AG10803 (cell line): ENCODE measurements around the gene CELA2B.
"Not testable (repeated sequence)": the region's sequence is repeated elsewhere in the genome, so short reads cannot be mapped to it uniquely, and the experiment has no call there.

Experiments used
- DNase-seq: peaks from one replicate; pipeline ENCODE4 v3.0.0; 2010; ENCODE audit warnings: low read depth
- H3K4me3 ChIP-seq: 2 replicates; pipeline ENCODE4 v1.5.1; 2011; ENCODE audit warnings: mild to moderate bottlenecking, low read length, control low read depth
- CTCF ChIP-seq: conservative IDR thresholded peaks from 2 replicates; pipeline ENCODE4 v1.5.1; 2011; ENCODE audit warnings: mild to moderate bottlenecking, low read length, control low read depth, inconsistent platforms

The CELA2B gene

DNA sequence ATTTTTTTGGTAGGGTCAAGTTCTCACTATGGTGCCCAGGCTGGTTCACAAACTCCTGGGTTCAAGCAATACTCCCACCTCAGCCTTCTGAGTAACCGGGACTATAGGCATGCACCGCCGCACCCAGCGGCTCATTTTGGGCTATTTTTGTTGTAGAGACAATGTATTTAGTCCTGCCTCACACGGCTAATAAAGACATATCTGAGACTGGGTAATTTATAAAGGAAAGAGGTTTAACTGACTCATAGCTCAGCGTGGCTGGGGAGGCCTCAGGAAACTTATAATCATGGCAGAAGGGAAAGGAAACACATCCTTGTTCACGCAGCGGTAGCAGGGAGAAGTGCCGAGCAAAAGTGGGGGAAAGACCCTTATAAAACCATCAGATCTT lies 15.2 kb upstream of the CELA2B start:
- DNase-seq, result no peak
- TF ChIP-seq CTCF, result no peak
- H3K4me3 ChIP-seq, result no peak overlapping the region

DNA sequence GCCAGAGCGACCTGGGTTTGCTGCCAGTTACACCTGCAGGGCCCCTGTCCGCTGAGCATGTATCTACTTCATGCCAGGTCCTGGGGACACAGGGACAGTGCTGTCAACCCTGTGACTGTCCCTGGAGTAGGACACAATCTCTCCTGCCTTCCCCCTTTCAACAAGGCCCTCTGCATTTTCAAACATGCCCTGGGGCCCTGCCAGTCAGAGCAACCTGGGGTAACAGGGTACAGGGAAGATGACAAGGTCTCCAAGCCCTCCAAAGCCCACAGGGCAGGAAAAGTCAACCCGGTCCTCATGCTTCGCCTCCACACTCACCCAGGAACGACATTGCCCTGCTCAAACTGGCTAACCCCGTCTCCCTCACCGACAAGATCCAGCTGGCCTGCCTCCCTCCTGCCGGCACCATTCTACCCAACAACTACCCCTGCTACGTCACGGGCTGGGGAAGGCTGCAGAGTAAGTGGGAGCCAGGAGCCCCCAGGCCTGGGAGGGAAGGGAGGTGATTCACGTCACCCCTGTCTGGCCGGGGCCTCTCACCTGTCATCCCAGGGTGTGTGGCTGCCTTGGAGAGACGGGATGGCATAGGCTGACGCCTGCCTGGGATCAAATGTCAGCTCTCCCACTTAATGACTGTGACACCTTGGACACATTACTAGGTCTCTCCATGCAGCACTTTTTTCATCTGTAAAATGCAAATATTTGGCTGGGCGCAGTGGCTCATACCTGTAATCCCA lies 12.7 kb upstream of the CELA2B start:
- not testable (repeated sequence) for H3K4me3 ChIP-seq, DNase-seq

DNA sequence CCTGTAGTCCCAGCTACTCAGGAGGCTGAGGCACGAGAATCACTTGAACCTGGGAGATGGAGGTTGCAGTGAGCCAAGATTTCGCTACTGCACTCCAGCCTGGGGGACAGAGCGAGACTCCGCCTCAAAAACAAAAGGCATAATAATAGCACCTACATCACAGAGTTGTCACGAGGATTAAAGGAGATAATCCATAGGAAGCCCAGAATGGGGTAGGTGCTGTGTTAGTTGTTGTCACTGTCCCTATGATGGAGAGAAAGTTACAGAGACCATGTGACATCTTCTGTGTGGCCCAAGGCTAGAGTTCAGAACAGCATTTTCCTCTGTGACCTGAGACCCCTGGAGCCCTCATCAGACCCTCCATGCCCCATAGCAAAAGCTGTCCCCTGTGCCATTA lies 12.0 kb upstream of the CELA2B start:
- DNase-seq, H3K4me3 ChIP-seq: not testable (repeated sequence)

- TF ChIP-seq CTCF, result no peak
- no peak overlapping the region for H3K4me3 ChIP-seq
- no peak for DNase-seq
Measured at GRCh38 chr1:15465674-15466073, 10.2 kb upstream of the CELA2B start.

DNA sequence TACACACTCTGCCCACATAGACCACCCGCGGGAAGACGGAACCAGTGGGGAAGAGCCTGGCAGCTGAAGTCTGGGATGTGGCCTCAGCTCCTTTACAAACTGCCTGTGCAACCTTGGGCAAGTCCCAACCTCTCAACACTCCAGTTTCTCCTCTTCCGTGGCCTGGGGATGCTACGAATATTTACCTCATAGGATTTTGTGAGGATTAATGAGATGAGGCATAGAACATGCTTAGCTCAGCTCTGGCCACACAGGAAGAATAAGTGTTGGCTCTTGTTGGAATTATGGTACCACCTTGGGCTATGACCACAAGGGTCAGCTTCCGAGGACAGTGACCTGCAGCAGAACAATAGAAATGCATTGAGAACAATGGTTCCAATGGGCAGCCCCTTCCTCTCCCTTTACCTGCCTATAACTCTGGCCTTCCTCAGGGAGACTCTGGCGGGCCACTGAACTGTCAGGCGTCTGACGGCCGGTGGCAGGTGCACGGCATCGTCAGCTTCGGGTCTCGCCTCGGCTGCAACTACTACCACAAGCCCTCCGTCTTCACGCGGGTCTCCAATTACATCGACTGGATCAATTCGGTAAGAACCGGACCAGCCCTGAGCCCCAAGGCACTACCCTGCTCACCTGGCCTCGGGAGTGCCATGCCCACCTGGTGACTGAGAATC lies 8.8 kb upstream of the CELA2B start:
- not testable (repeated sequence) for H3K4me3 ChIP-seq, DNase-seq

DNA sequence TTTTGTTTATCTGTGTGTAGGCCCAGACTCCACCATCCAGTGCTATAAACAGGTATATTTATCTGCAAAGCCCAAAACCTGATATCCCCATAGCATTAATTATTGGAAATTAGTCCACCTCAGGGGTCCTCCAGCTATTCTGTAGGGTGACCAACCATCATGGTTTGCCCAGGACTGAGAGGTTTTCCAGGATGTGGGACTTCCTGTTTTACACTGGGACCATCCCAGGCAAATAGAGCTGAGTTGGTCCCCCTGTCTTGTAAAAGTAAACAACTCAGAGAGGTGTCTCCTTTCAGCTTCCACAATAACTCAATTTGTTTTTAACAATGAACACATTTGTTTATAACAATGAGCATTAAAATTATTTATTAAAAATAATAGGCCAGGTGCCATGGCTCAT lies 7.8 kb upstream of the CELA2B start:
- H3K4me3 ChIP-seq, result no peak overlapping the region
- TF ChIP-seq CTCF, result no peak
- no peak for DNase-seq

DNA sequence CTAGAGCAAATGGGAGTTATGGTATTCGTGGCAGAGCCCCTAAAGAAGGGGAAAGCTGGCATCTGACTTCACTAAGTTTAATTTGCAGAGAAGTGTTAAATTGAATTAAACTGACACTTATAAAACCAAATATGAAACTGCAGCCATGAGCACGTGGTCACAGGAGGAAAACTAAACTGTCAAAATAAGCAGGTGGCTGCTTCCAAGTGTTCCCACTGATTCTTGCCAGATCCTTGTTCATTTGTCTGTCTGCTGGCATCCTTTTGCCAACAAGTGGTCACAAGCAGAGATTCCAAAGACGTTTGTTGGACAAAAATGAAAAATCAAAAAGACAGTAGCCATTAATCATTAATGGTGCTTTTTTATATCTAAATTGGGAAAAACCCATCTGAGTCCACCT lies 6.5 kb upstream of the CELA2B start:
- H3K4me3 ChIP-seq, result no peak overlapping the region
- TF ChIP-seq CTCF, result no peak
- DNase-seq, result no peak

DNA sequence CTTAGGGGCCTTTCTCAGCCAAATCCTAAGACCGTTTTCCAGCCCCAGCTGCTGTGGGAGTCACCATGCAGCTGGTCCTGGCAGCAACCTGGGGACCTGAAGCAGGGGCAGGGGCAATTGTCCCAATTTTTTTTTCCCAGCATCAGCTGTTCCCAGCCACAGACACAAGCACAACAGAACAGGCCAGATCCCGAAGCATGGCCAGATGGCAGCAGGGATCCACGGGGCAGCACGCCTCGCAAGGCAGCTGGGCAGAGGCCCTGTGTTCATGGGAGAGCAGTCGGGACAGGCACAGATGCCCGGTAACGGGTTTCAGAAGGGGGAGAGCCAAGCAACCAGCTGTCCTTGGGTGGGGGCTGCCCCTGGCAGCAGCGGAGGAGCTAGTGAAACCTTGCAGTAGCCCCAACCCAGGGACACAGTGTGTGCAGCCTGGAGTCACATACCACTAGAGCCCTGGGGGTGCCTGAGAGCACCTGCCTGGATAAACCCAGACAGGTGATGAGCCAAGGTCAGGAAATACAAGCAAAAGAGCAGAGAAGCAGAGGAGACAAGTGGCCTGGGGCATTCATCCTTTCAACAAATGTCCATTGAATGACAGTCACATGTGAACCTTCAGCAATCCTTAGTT lies 6.0 kb upstream of the CELA2B start:
- H3K4me3 ChIP-seq, DNase-seq: not testable (repeated sequence)

GRCh38 chr1:15471067-15471466 lies 4.8 kb upstream of the CELA2B start:
- not testable (repeated sequence) for DNase-seq, H3K4me3 ChIP-seq

- not testable (repeated sequence) for DNase-seq, H3K4me3 ChIP-seq
Measured at GRCh38 chr1:15471723-15472122, 4.2 kb upstream of the CELA2B start.
